ENCODE measurements around the gene C8G. TPM values are rescaled to one million over a fixed set of nuclear protein-coding genes. Genes with fewer than 3 reads are reported as not detected.

C8G gene
- polyA plus RNA-seq, 1 donor from 2014 or later = not detected

DNA sequence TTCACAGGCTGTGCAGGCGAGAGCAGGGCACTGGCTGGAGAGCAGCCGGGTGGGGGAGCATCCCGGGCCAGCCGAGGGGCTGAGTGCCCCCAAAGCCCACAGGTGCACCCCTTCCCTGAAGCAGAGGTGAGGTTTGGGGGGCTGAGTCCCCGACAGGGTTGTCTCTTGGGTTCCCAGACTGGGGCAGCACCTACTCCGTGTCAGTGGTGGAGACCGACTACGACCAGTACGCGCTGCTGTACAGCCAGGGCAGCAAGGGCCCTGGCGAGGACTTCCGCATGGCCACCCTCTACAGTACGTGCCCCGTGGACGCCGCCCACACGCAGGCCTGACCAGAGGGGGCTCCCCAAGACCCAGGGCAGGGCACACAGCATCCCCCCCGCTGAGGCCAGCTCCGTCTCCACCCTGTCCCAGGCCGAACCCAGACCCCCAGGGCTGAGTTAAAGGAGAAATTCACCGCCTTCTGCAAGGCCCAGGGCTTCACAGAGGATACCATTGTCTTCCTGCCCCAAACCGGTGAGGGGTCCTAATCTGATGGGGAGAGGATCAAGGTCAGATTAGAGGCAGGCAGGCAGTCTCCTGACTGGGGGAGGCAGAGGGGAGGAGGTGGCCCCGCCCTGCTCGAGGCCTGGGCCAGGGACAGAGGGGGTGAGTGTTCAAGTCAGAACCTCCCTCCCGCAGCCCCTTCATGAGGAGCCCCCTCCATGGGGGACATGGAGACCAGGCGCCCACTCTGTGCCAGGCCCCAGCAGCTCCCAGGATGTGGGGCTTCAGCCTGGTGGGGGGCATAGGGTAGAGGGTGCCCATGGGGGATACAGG, 34.9 kb downstream of the C8G start:
- Histone ChIP-seq H3K27ac (ENCODE audit: low read length) (no peak overlapping the region), H3K27me3 (ENCODE audit: insufficient read depth, low read depth, low read length) (peaks cover 29% of the 10 kb centered on the region), H3K79me2 (replicated peaks; ENCODE audit: insufficient read depth, low read length) (no peaks in the 10 kb centered on the region), H3K9me3 (ENCODE audit: low read length) (no peaks in the 10 kb centered on the region), H2AFZ (ENCODE audit: low read depth, low read length) (no peak overlapping the region), H3K4me2 (ENCODE audit: low read length) (no peak overlapping the region), H3K9ac (ENCODE audit: low read length) (no peak overlapping the region), H4K20me1 (ENCODE audit: insufficient read depth) (no peaks in the 10 kb centered on the region), H3F3A (ENCODE audit: insufficient read depth, low read length, poor library complexity, severe bottlenecking) (no peaks in the 10 kb centered on the region), H3K4me3 (ENCODE audit: low read length) (no peak overlapping the region), H3K9me2 (ENCODE audit: insufficient read depth, low read length) (no peaks in the 10 kb centered on the region), H3K36me3 (ENCODE audit: insufficient read depth, low read length) (no peaks in the 10 kb centered on the region)
- TF ChIP-seq SMC3 (conservative IDR thresholded peaks at IDR 0.05; ENCODE audit: poor library complexity) = no peak
- TF ChIP-seq, protein P1, sequence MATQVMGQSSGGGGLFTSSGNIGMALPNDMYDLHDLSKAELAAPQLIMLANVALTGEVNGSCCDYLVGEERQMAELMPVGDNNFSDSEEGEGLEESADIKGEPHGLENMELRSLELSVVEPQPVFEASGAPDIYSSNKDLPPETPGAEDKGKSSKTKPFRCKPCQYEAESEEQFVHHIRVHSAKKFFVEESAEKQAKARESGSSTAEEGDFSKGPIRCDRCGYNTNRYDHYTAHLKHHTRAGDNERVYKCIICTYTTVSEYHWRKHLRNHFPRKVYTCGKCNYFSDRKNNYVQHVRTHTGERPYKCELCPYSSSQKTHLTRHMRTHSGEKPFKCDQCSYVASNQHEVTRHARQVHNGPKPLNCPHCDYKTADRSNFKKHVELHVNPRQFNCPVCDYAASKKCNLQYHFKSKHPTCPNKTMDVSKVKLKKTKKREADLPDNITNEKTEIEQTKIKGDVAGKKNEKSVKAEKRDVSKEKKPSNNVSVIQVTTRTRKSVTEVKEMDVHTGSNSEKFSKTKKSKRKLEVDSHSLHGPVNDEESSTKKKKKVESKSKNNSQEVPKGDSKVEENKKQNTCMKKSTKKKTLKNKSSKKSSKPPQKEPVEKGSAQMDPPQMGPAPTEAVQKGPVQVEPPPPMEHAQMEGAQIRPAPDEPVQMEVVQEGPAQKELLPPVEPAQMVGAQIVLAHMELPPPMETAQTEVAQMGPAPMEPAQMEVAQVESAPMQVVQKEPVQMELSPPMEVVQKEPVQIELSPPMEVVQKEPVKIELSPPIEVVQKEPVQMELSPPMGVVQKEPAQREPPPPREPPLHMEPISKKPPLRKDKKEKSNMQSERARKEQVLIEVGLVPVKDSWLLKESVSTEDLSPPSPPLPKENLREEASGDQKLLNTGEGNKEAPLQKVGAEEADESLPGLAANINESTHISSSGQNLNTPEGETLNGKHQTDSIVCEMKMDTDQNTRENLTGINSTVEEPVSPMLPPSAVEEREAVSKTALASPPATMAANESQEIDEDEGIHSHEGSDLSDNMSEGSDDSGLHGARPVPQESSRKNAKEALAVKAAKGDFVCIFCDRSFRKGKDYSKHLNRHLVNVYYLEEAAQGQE (IDR thresholded peaks at IDR 0.05; ENCODE audit: borderline replicate concordance) = no peak
- TF ChIP-seq EZH2 (IDR thresholded peaks at IDR 0.05; ENCODE audit: borderline replicate concordance, insufficient read depth, low read length, poor library complexity, severe bottlenecking) = no peak

DNA sequence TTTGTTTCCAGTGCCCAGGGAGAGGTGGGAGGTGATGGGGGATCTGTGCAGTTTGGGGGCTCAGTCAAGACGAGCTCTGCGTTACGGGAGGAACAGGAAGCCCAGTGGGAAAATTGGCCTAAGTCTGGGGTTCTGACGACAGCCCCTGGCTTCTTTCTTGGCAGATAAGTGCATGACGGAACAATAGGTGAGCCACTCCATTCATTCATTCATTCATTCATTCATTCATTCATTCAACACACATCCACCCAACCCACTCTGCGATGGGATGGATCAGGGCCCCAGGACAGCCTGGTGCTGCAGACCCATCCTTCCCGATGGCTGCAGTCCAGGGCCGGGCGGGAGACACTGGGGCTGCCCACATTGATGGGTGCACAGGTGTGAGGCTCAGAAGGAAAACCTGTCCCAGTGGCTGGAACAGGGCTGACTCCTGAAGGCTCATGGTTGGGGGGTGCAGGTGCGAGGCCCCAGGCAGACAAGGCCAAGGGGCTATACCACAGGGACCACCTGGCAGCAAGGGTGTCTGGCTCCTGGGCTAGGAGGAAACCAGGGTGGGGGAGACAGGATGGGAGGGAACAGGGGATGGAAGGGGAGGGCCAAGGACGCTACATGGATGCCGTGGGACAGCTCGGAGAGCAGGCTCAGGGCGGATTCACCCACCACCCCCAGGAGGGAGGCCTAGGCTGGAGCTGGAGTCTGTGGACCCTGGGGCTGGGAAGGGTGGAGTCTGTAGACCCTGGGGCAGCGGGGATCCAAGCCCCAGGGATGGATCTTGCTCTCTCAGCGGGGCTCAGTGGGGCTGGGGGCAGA, 35.8 kb downstream of the C8G start:
- Histone ChIP-seq H3K36me3 (ENCODE audit: insufficient read depth, low read length) (no peaks in the 10 kb centered on the region), H3K9me2 (ENCODE audit: insufficient read depth, low read length) (no peaks in the 10 kb centered on the region), H3F3A (ENCODE audit: insufficient read depth, low read length, poor library complexity, severe bottlenecking) (no peaks in the 10 kb centered on the region), H2AFZ (ENCODE audit: low read depth, low read length) (no peak overlapping the region), H3K27ac (ENCODE audit: low read length) (no peak overlapping the region), H3K9ac (ENCODE audit: low read length) (no peak overlapping the region), H3K4me2 (ENCODE audit: low read length) (no peak overlapping the region), H3K27me3 (ENCODE audit: insufficient read depth, low read depth, low read length) (peaks cover 38% of the 10 kb centered on the region), H3K4me3 (ENCODE audit: low read length) (no peak overlapping the region), H3K9me3 (ENCODE audit: low read length) (no peaks in the 10 kb centered on the region), H4K20me1 (ENCODE audit: insufficient read depth) (no peaks in the 10 kb centered on the region), H3K79me2 (replicated peaks; ENCODE audit: insufficient read depth, low read length) (no peaks in the 10 kb centered on the region)
- TF ChIP-seq SMC3 (conservative IDR thresholded peaks at IDR 0.05; ENCODE audit: poor library complexity) (no peak), RAD21 (conservative IDR thresholded peaks at IDR 0.05) (no peak), TAF1 (IDR thresholded peaks at IDR 0.05; ENCODE audit: low read depth) (no peak), MXI1 (conservative IDR thresholded peaks at IDR 0.05; ENCODE audit: poor library complexity, severe bottlenecking) (no peak), EZH2 (IDR thresholded peaks at IDR 0.05; ENCODE audit: borderline replicate concordance, insufficient read depth, low read length, poor library complexity, severe bottlenecking) (no peak)
- TF ChIP-seq, protein P2, sequence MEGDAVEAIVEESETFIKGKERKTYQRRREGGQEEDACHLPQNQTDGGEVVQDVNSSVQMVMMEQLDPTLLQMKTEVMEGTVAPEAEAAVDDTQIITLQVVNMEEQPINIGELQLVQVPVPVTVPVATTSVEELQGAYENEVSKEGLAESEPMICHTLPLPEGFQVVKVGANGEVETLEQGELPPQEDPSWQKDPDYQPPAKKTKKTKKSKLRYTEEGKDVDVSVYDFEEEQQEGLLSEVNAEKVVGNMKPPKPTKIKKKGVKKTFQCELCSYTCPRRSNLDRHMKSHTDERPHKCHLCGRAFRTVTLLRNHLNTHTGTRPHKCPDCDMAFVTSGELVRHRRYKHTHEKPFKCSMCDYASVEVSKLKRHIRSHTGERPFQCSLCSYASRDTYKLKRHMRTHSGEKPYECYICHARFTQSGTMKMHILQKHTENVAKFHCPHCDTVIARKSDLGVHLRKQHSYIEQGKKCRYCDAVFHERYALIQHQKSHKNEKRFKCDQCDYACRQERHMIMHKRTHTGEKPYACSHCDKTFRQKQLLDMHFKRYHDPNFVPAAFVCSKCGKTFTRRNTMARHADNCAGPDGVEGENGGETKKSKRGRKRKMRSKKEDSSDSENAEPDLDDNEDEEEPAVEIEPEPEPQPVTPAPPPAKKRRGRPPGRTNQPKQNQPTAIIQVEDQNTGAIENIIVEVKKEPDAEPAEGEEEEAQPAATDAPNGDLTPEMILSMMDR (IDR thresholded peaks at IDR 0.05; ENCODE audit: poor library complexity, severe bottlenecking) = no peak
